DND-41 (cell line): Measurements from ENCODE around the gene ATP9A.

ENCODE experiments used
- ATAC-seq: fragments of 200-7000 bp; cut with Tn5 transposase; 3 replicates; pipeline ENCODE4 v1.9.1; 2021; ENCODE audit warnings: low read depth; ENCODE audit not compliant: insufficient read depth
- DNase-seq: peaks from one replicate; pipeline ENCODE4 v3.0.0-alpha.2; 2020
- H2AFZ ChIP-seq: 2 replicates; pipeline ENCODE4 v1.6.0; 2012; ENCODE audit warnings: low read depth, low read length
- H3K27ac ChIP-seq: 2 replicates; pipeline ENCODE4 v1.5.1; 2012; ENCODE audit warnings: low read length, inconsistent platforms
- H3K27me3 ChIP-seq: fragments of 200-600 bp; sonication (generic); 2 replicates; pipeline ENCODE4 v1.6.0; 2012; ENCODE audit warnings: low read length, mild to moderate bottlenecking, inconsistent platforms; ENCODE audit not compliant: insufficient read depth, poor library complexity
- H3K36me3 ChIP-seq: 2 replicates; pipeline ENCODE4 v1.5.1; 2012; ENCODE audit warnings: low read length, inconsistent platforms; ENCODE audit not compliant: insufficient read depth
- H3K4me1 ChIP-seq: 2 replicates; pipeline ENCODE4 v1.5.1; 2012; ENCODE audit warnings: mild to moderate bottlenecking, low read length; ENCODE audit not compliant: insufficient read depth
- H3K4me2 ChIP-seq: 2 replicates; pipeline ENCODE4 v1.6.0; 2012; ENCODE audit warnings: mild to moderate bottlenecking, moderate library complexity, low read length, inconsistent platforms; ENCODE audit not compliant: insufficient read depth
- H3K4me3 ChIP-seq, 2 experiments: fragments of 200-600 bp in 1 of 2; shearing (Covaris generic) in 1 of 2; 2 replicates each; pipeline ENCODE4 v1.5.1; 2012 to 2016; ENCODE audit warnings: inconsistent platforms in 2 of 2, low read length in 2 of 2, mild to moderate bottlenecking in 2 of 2, low read depth in 1 of 2, moderate library complexity in 1 of 2
- H3K79me2 ChIP-seq: 2 replicates; pipeline ENCODE4 v1.6.0; 2012; ENCODE audit warnings: low read length, inconsistent platforms; ENCODE audit not compliant: insufficient read depth
- H3K9ac ChIP-seq: 2 replicates; pipeline ENCODE4 v1.6.0; 2012; ENCODE audit warnings: low read depth, mild to moderate bottlenecking, inconsistent platforms, low read length, moderate library complexity
- H3K9me3 ChIP-seq: 2 replicates; pipeline ENCODE4 v1.5.1; 2012; ENCODE audit warnings: low read length, moderate library complexity, mild to moderate bottlenecking, inconsistent platforms; ENCODE audit not compliant: insufficient read depth, severe bottlenecking
- H4K20me1 ChIP-seq: 2 replicates; pipeline ENCODE4 v1.6.0; 2012; ENCODE audit warnings: low read length; ENCODE audit not compliant: insufficient read depth
- EZH2 ChIP-seq: IDR thresholded peaks from 3 replicates; pipeline ENCODE4 v1.6.1; 2012; ENCODE audit warnings: borderline replicate concordance, low read depth, mild to moderate bottlenecking, moderate library complexity, low read length, inconsistent platforms; ENCODE audit not compliant: severe bottlenecking
- TF ChIP-seq, protein P1 (sequence below): IDR thresholded peaks from 2 replicates; pipeline ENCODE4 v1.5.1; 2012; ENCODE audit warnings: borderline replicate concordance, low read length, moderate library complexity, mild to moderate bottlenecking; ENCODE audit not compliant: poor library complexity, severe bottlenecking; ENCODE audit errors: extremely low read depth

ATP9A gene

DNA sequence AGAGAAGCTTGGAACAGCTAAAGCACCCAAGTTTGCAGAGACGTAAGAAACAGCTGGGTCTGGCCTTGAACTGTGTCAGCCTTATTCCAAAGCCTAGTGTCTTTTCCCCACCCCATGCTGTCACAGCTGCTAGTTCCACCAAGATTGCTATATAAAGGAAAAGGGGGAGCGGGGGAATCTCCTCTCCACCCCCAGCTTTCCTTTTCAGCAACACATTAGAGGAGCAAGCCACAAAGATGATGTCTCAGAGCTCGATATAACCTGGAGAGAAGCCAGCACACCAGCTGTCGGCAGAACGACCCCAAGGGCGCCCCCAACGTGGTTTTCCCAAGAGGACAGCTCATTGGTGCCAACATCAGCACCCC, 36.5 kb downstream of the ATP9A start:
- ATAC-seq (no peak), DNase-seq (no peak)
- Histone ChIP-seq H2AFZ (no peak overlapping the region), H3K9ac (no peak overlapping the region), H3K79me2 (no peaks in the 10 kb centered on the region), H3K4me1 (no peaks in the 10 kb centered on the region), H3K27me3 (peaks cover 13% of the 10 kb centered on the region), H3K27ac (no peak overlapping the region), H3K9me3 (no peaks in the 10 kb centered on the region), H3K4me3 (no peak overlapping the region), H3K36me3 (no peaks in the 10 kb centered on the region), H3K4me2 (no peak overlapping the region), H4K20me1 (no peaks in the 10 kb centered on the region)
- TF ChIP-seq, protein P1, sequence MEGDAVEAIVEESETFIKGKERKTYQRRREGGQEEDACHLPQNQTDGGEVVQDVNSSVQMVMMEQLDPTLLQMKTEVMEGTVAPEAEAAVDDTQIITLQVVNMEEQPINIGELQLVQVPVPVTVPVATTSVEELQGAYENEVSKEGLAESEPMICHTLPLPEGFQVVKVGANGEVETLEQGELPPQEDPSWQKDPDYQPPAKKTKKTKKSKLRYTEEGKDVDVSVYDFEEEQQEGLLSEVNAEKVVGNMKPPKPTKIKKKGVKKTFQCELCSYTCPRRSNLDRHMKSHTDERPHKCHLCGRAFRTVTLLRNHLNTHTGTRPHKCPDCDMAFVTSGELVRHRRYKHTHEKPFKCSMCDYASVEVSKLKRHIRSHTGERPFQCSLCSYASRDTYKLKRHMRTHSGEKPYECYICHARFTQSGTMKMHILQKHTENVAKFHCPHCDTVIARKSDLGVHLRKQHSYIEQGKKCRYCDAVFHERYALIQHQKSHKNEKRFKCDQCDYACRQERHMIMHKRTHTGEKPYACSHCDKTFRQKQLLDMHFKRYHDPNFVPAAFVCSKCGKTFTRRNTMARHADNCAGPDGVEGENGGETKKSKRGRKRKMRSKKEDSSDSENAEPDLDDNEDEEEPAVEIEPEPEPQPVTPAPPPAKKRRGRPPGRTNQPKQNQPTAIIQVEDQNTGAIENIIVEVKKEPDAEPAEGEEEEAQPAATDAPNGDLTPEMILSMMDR, result no peak
- no peak for TF ChIP-seq EZH2

DNA sequence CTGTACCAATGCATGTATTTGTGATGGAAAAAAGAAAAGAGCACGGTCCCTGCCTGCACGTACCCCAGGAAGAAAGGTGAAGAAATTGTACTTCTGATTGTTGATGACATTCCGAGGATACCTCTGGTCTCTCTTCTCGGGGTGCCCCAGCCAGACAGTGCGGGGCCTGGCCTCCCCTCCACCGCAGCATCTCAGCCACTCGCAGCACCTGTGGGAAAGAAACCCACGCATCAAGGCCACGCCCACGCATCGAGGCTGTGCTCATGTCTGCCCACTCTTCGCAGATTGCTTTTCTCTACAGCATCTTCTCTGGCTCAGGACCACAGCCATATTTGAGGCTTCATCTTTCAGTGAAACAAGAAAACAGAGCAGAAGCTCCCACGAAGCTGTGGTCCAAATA, 38.4 kb downstream of the ATP9A start:
- H3K36me3 ChIP-seq, result no peaks in the 10 kb centered on the region
- H3K27ac ChIP-seq, result no peak overlapping the region
- no peak overlapping the region for H2AFZ ChIP-seq
- H4K20me1 ChIP-seq, result no peaks in the 10 kb centered on the region
- H3K79me2 ChIP-seq, result no peaks in the 10 kb centered on the region
- H3K9me3 ChIP-seq, result no peaks in the 10 kb centered on the region
- no peak for TF ChIP-seq EZH2
- TF ChIP-seq, protein P1, result no peak
- peaks cover 6% of the 10 kb centered on the region for H3K27me3 ChIP-seq
- no peak overlapping the region for H3K4me3 ChIP-seq
- ATAC-seq (no peak), DNase-seq (no peak)
- H3K9ac ChIP-seq, result no peak overlapping the region
- no peak overlapping the region for H3K4me2 ChIP-seq
- H3K4me1 ChIP-seq, result no peaks in the 10 kb centered on the region

DNA sequence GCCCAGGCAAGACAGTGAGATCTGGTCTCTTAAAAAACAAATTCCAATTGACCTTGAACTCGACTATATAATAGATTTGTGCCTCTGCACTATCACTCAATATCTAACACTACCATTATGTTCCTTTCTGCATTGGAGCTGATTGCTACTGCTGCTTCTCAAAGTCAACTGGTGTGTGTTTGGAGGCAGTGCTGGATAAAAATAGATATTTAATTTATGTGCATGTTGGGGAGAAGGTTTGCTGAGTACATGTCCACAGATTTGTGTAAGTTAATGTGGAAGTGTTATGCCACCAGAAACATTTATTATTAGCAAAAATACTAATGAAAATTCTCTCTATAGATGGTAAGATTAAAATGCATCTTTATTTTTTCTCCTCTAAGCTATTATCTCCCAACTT, 39.5 kb downstream of the ATP9A start:
- H3K79me2 ChIP-seq, result no peaks in the 10 kb centered on the region
- no peak overlapping the region for H3K4me3 ChIP-seq
- no peaks in the 10 kb centered on the region for H4K20me1 ChIP-seq
- DNase-seq, result no peak
- peaks cover 6% of the 10 kb centered on the region for H3K27me3 ChIP-seq
- TF ChIP-seq EZH2, result no peak
- TF ChIP-seq, protein P1, result no peak
- H3K36me3 ChIP-seq, result no peaks in the 10 kb centered on the region
- H3K4me1 ChIP-seq, result no peaks in the 10 kb centered on the region
- H3K27ac ChIP-seq, result no peak overlapping the region
- ATAC-seq, result no peak
- H2AFZ ChIP-seq, result no peak overlapping the region
- no peak overlapping the region for H3K4me2 ChIP-seq
- no peaks in the 10 kb centered on the region for H3K9me3 ChIP-seq
- H3K9ac ChIP-seq, result no peak overlapping the region

DNA sequence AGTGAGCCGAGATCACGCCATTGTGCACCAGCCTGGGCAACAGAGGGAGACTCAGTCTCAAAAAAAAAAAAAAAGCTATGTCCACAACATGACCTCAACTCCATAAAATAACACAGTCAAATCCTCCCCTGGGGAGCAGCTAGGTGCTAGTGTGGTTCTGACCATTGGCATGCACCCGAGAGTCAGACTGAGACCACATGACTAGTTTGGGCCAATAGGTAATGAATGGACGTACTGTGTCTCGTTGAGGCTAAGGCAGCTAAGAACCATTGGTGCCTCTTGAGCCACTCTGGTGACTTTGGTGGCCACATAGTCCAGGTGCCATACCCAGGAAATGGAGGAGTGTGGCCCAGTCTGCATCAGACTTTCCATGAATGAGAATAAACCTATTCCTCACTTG, 40.3 kb downstream of the ATP9A start:
- TF ChIP-seq EZH2, result no peak
- TF ChIP-seq, protein P1, result no peak

More for the DNA sequence above, 40.3 kb downstream of the ATP9A start:
- Histone ChIP-seq H3K27ac (no peak overlapping the region), H4K20me1 (no peaks in the 10 kb centered on the region), H2AFZ (no peak overlapping the region), H3K27me3 (peaks cover 6% of the 10 kb centered on the region), H3K36me3 (no peaks in the 10 kb centered on the region), H3K4me3 (no peak overlapping the region), H3K9ac (no peak overlapping the region), H3K4me2 (no peak overlapping the region), H3K9me3 (no peaks in the 10 kb centered on the region), H3K79me2 (no peaks in the 10 kb centered on the region), H3K4me1 (no peaks in the 10 kb centered on the region)
- DNase-seq, result no peak
- ATAC-seq, result no peak
